Adrenal gland (tissue), 5 donors: ENCODE measurements around the gene RNF148.

Source experiments
- CTCF ChIP-seq, 6 experiments: fragments of 450-650 bp in 4 of 6; fragments of 200-600 bp in 2 of 6; sonication (generic) in 1 of 6; IDR thresholded peaks; 1 replicate in 5 of 6; 2 replicates in 1 of 6; pipeline versions ENCODE4 v1.5.1 to v1.8.0; 2016 to 2021; ENCODE audit warnings: antibody characterized with exemption in 6 of 6, mild to moderate bottlenecking in 2 of 6, moderate library complexity in 1 of 6
- POLR2A ChIP-seq, 2 donors: fragments of 450-650 bp; IDR thresholded peaks; one replicate each; pipeline ENCODE4 v1.6.1; 2017; ENCODE audit warnings: antibody characterized with exemption in 2 of 2, mild to moderate bottlenecking in 2 of 2, moderate library complexity in 1 of 2
- donor health status: DM: no; HTN: no; CAD: no.

- TF ChIP-seq CTCF (IDR thresholded peaks at IDR 0.05) (no peak), POLR2A (IDR thresholded peaks at IDR 0.05) (no peak)
Observed at GRCh38 chr7:122748195-122748594, 45.5 kb upstream of the RNF148 start.
